Skeletal muscle cell (primary cell): ENCODE measurements around the gene ZNF536.
"Not testable (repeated sequence)": the region's sequence is repeated elsewhere in the genome, so short reads cannot be mapped to it uniquely, and the experiment has no call there.

Experiments
- DNase-seq: peaks from one replicate; pipeline ENCODE4 v3.0.0-alpha.2; 2010; ENCODE audit warnings: low read depth
- H3K4me3 ChIP-seq: 2 replicates; pipeline ENCODE4 v1.5.1; 2011; ENCODE audit warnings: low read depth, mild to moderate bottlenecking, control low read depth, low read length, moderate library complexity

Gene ZNF536

DNA sequence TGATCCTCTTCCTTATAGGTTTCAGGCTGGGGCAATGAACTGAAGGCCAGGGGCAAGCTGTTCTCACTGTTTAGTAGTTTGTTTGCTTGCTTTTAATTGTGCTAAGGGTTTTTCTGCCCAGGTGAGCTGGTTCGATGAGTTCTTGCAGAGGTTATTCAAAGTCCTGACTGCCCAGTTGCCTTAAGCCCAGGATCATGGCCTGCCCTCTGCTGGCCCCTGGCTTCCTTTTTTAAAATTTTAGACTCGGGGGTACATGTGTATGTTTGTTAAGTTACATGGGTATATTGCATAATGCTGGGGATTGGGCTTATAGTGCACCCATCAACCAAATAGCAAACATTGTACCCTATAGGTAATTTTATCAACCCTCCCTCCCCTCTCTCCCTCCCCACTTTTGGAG lies 65.7 kb downstream of the ZNF536 start:
- no peak for DNase-seq
- H3K4me3 ChIP-seq, result no peak overlapping the region

DNA sequence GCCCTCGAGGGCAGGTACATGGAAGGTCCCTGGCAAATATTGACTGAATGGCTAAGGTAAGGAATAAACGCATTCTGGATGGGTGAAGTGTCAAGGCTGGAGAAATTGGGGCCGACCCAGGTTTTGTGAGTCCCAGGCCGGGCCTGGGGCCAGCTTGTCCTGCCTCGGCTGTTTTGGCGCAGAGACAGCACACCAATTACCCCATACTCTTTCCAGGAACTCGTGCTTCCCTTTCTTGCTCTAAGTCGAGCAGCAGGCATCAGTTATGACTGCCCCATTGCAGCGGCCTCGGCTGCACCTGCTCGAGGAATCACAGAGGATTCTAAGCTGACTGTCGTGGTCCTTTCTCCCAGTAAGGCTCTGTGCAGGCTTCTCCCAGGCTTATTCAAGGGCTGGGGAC lies 67.1 kb downstream of the ZNF536 start:
- no peak for DNase-seq
- H3K4me3 ChIP-seq, result no peak overlapping the region

- H3K4me3 ChIP-seq, result no peak overlapping the region
- DNase-seq, result no peak
Observed at GRCh38 chr19:30441011-30441410, 68.8 kb downstream of the ZNF536 start.

DNA sequence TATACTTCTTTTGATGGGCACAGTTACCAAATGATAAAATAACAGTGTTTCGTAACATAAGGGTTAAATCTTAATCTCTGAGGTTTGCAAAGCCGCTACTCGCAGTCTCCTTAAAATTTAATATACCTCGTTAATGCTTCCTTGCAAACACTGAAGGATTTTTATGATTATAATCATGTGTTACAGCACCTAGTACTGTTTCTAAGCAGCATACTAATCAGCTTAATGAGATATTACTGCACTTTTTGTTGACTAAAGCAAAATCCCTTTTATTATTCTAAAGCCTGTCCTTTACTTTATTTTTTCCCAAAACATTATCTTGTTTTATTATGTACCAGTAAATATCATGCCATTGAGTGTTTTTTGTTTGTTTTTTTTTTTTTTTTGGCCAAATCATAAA lies 70.5 kb downstream of the ZNF536 start:
- no peak for DNase-seq
- no peak overlapping the region for H3K4me3 ChIP-seq

- no peak overlapping the region for H3K4me3 ChIP-seq
- DNase-seq, result no peak
Observed at GRCh38 chr19:30443531-30444252, 71.5 kb downstream of the ZNF536 start.

DNA sequence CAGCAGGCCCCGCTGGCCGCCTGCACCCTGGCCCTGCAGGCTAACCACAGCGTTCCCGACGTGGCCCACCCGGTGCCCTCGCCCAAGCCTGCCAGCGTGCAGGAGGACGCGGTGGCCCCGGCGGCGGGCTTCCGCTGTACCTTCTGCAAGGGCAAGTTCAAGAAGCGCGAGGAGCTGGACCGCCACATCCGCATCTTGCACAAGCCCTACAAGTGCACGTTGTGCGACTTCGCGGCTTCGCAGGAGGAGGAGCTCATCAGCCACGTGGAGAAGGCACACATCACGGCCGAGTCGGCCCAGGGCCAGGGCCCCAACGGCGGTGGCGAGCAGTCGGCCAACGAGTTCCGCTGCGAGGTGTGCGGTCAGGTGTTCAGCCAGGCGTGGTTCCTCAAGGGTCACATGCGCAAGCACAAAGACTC lies 72.1 kb downstream of the ZNF536 start:
- H3K4me3 ChIP-seq, result no peak overlapping the region
- no peak for DNase-seq

- DNase-seq, result no peak
- H3K4me3 ChIP-seq, result no peak overlapping the region
Observed at GRCh38 chr19:30444686-30445232, 72.6 kb downstream of the ZNF536 start.

GRCh38 chr19:30445385-30445784 lies 73.2 kb downstream of the ZNF536 start:
- no peak overlapping the region for H3K4me3 ChIP-seq
- no peak for DNase-seq

DNA sequence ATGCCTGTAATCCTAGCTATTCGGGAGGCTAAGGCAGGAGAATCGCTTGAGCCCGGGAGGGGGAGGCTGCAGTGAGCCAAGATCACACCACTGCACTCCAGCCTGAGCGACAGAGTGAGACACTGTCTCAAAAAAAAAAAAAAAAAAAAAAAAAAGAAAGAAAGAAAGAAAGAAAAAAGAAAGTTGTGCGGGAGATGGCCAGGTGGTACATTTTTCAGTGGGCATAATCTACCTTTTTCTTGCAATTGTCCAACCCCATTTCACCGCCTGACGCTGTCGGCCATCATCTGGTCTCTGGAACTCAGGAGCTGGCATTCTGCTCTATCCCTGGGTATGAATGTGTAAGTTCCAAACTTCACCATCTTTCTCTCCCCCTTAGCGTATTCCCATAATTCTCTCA lies 73.9 kb downstream of the ZNF536 start:
- H3K4me3 ChIP-seq, result not testable (repeated sequence)

GRCh38 chr19:30446850-30447552 lies 74.8 kb downstream of the ZNF536 start:
- DNase-seq, result no peak
- H3K4me3 ChIP-seq, result no peak overlapping the region

More for the DNA sequence above, 73.9 kb downstream of the ZNF536 start:
- not testable (repeated sequence) for DNase-seq

GRCh38 chr19:30447553-30447870 lies 75.3 kb downstream of the ZNF536 start:
- no peak for DNase-seq

GRCh38 chr19:30448386-30449077 lies 76.3 kb downstream of the ZNF536 start:
- no peak overlapping the region for H3K4me3 ChIP-seq

More at GRCh38 chr19:30447553-30447870, 75.3 kb downstream of the ZNF536 start:
- H3K4me3 ChIP-seq, result no peak overlapping the region

DNA sequence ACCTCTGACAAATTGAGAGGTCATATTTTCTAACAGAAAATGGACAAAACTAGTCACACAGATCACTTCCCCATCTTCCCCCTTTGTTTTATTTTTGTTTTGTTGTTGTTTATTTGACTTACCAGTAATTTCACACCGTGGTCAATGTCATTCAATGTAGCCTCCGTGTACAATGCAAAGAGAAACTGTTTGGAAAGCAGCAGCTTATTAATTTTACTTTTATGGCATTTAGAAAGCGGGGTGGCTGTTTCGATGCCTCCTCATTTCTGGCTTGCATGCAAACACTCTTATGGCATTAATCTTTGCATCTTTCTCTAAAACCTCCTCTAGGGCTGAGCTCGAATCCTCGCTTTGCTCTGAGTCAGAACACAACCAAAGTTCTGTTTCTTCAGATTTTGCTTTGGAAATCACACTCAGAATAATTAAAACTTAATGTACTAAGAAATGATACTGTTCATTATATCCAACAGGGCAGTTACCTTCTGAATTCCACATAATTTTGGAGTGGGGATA lies 77.0 kb downstream of the ZNF536 start:
- H3K4me3 ChIP-seq, result no peak overlapping the region
- DNase-seq, result no peak

More at GRCh38 chr19:30448386-30449077, 76.3 kb downstream of the ZNF536 start:
- no peak for DNase-seq

- H3K4me3 ChIP-seq, result peak overlapping the region; percentile 24
- DNase-seq, result no peak
Observed at GRCh38 chr19:30449673-30450072, 77.5 kb downstream of the ZNF536 start.

DNA sequence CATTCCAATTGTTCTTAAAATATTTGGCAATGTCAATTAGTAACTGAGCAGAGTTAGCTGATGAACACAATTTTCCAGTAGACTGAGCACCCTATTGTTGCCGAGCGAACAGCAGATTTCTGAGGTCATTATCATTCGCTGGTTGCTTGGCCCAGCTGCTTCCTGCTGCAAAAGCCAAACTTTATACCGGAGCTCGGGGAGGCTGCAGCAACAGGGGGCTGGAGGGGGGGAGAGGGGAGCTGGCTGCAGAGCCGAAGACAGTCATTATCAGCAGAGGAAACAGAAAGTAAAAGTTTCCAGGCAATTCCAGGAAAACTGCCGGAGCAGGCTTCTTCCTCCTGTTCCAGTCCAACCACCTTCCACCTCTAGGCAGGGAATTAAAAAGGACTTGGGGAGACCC lies 77.9 kb downstream of the ZNF536 start:
- no peak for DNase-seq
- peak overlapping the region; percentile 24 for H3K4me3 ChIP-seq

DNA sequence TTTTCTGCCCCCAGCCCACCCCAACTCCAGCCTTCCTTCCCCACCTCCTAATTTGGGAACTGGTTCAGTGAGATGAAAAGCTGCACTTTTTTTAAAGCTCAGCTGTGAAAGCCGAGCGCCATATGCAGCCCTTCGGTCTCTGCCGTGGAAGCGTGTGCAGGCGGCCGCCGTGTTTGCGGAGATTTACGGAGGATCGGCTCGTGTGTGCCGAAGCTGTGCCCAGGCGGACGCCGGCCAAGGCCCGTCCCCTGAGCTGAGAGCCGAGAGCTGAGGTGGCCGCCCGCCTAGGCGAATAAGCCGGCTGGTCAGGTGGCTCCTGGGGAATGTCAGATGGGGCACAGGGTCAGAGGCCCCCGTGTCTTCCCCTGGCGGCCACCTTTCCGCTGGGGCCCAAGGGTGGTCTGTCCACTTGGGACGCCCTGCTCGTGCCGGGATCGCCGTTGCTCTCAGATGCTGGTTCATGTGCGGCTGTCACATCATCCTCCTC lies 78.7 kb downstream of the ZNF536 start:
- H3K4me3 ChIP-seq, result peak overlapping the region; percentile 24
- DNase-seq, result no peak

GRCh38 chr19:30452931-30453330 lies 80.7 kb downstream of the ZNF536 start:
- H3K4me3 ChIP-seq, result no peak overlapping the region
- DNase-seq, result no peak

DNA sequence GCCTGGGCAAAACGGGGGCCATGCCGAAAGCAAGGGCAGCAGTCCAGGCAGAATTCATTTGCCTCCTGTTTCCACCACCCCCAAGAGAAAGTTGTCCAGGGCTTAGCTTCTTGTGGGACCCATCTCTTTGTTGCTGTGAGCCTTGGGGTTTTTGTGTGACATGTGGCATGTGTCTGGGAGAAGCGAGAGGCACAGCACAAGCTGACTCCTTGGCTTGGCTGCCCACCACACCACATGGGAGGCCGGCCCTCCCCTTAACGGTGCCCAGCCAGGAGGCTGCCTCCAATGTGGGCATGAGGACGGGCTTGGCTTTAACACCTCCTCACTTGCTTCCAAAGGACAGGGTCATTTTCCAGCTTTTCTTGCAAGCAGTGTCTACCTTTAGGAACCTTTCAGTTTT lies 81.6 kb downstream of the ZNF536 start:
- DNase-seq, result no peak
- no peak overlapping the region for H3K4me3 ChIP-seq

GRCh38 chr19:30455881-30456280 lies 83.7 kb downstream of the ZNF536 start:
- DNase-seq, result no peak
- no peak overlapping the region for H3K4me3 ChIP-seq

GRCh38 chr19:30457484-30457883 lies 85.3 kb downstream of the ZNF536 start:
- no peak for DNase-seq
- no peak overlapping the region for H3K4me3 ChIP-seq
